Skin of body (tissue), 2 donors: Measurements from ENCODE around the gene SIL1. TPM values are rescaled to one million over a fixed set of nuclear protein-coding genes. Genes with fewer than 3 reads are reported as not detected.
A peak's percentile ranks its signal among the peaks of the same experiment; 100 is the strongest.
"Not testable (repeated sequence)": the region's sequence is repeated elsewhere in the genome, so short reads cannot be mapped to it uniquely, and the experiment has no call there.

Experiments
- DNase-seq: peaks from one replicate; lab custom pipeline; 2025; lab: John Stamatoyannopoulos, UW
- total RNA-seq: library from RNA; depleted of rRNA; stranded (reverse); fragments of >200 nt; gene quantifications from one replicate; pipeline ENCODE4 v1.2.3, GENCODE V29; 2014

The SIL1 gene
- total RNA-seq, 1 donor from 2014 or later = 29.8 TPM

DNA sequence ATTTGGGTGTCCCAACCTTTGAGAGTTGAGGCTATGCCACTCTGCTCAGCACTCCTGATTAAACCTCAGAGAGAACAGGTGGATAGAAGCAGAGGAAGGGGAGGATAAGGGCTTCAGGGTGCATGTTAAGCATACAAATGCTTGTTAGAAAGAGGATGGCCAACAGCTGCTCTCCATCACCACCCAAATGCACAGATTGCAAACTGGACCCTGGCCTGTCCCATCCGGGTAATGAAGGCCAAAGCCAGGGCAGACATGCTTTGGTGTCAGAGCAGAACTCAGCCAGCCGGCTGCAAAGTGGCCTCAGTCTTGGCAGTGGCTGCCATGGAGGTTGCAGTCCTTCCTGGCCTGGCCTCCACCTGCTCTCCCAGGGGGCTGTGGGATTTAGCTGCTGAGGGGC lies 84.3 kb downstream of the SIL1 start:
- DNase-seq = no peak

DNA sequence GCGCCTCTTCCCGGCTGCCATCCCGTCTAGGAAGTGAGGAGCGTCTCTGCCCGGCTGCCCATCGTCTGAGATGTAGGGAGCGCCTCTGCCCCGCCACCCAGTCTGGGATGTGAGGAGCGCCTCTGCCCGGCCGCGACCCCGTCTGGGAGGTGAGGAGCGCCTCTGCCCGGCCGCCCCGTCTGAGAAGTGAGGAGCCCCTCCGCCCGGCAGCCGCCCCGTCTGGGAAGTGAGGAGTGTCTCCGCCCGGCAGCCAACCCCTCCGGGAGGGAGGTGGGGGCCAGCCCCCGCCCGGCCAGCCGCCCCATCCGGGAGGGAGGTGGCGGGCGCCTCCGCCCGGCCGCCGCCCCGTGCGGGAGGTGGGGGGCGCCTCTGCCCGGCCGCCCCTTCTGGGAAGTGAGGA lies 85.8 kb downstream of the SIL1 start:
- DNase-seq = not testable (repeated sequence)

DNA sequence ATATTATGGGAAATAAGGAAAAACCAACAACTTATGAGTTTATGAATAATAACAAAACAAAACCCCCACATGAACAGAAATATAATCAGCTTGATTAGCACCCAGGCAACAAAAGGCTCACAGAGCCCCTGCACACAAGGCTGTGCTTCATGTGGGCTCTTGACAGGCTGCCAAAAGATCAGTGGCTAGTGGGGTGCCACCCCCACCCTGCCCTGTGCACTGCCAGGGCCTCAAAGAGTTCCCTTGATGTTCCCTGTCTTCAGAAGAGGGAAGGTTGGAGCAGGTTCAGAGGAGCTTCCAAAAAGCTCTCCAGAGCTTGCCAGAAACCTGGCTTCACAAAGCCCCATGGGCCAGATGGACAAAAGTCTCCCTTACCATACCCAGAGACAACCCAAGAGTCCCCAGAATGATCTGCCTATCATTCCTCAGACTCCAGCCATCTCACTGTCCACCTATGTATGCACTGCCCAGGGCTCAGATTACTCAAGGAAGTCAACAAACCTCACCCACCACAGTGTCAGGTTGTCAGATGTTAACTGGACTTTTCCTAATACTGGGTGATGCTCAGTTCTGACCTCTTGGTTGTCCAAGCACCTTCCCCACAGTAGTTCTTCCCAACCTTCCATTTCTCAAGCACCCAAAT lies 87.5 kb downstream of the SIL1 start:
- DNase-seq = no peak

GRCh38 chr5:139108063-139108824 lies 89.9 kb downstream of the SIL1 start:
- peak; percentile 56 for DNase-seq

DNA sequence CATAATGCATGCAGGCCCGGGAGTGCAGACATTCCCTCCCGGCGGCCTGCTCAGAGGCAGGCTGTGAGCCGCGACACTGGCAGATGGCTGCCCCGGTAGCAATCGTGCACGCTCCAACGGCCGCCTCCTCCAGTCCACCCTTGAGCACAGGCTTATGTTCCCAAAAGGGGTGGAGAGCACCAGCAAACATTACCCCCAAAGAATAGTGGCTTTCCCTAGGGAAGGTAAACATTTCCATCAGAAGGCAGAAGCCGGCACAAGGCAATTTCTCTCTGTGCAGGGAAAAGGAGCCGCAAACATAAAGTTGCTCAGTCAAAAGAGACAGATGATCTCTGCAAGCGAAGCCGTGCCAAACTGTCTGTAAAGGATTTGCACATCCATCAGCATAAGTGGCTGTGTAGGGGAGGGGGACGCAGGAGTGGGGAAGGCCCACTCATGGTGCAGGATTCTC lies 92.5 kb downstream of the SIL1 start:
- DNase-seq = peak; percentile 24

- DNase-seq = peak; percentile 59
These were observed 93.4 kb downstream of the SIL1 start for GRCh38 chr5:139104577-139105276.

- DNase-seq = no peak
These were observed 94.4 kb downstream of the SIL1 start for GRCh38 chr5:139103762-139104161.

- DNase-seq = no peak
These were observed 97.3 kb downstream of the SIL1 start for GRCh38 chr5:139100825-139101224.

DNA sequence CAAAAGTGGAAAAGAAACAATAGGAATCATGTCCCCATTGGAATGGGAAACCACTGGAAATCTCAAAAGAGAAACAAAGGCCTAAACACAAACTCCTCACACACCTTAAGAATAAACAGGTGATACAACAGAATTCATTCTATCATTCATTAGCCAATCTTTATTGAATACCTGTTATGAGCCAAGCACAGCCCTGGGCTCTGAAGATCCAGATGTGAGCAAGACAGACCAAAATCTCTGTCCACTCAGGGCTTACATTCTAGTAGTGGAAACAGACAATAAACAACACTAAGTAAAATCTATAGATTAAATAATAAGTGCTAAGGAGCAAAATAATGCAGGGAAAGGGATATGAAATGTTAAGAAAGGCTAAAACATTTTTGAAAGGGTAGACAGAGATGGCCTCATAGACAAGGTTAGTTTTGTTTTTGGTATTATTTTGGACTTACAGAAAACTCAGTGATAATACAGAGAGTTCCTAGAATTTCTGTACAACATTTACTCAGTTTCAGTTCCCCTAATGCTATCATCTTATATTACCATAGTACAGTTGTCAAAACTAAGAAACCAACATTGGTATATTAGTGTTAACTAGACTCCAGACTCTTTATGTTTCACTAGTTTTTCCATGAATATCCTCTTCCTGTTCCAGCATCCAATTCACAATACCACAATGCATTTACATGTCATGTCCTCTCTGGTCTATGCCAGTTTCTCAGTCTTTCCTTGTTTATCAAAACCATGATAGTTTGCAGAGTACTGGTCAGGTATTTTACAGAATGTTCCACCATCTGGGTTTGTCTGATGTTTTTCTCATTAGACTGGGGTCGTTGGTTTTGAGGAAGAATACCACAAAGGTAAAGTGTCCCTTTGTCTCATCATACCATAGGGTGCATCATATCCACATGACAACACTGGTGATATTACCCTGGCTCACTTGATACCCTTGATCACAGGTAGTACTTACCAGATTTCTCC lies 103.7 kb downstream of the SIL1 start:
- DNase-seq = no peak

DNA sequence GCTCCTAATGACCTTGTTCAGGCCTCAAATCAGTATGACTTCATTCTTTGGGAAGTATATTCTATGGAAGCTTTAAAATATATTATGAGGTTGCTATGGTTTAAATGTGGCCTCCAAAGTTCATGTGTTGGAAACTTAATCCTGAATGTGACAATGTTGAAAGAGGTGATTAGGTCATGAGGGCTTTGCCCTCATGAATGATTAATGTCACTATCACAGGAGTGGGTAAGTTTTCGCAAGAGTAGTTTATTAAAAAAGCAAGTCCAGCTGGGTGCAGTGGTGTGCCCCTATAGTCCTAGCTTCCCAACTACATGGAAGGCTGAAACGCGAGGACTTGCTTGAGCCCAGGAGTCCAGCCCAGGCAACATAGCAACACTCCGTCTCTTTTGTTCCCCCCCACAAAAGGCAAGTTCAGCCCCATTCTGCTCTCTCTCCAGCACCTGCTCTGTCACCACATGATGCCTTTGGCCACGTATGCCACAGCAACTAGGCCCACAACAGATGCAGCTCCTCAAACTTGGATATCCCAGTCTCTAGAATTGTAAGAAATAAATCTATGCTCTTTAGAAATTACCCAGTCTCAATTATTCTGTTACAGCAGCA lies 105.3 kb downstream of the SIL1 start:
- DNase-seq = no peak

DNA sequence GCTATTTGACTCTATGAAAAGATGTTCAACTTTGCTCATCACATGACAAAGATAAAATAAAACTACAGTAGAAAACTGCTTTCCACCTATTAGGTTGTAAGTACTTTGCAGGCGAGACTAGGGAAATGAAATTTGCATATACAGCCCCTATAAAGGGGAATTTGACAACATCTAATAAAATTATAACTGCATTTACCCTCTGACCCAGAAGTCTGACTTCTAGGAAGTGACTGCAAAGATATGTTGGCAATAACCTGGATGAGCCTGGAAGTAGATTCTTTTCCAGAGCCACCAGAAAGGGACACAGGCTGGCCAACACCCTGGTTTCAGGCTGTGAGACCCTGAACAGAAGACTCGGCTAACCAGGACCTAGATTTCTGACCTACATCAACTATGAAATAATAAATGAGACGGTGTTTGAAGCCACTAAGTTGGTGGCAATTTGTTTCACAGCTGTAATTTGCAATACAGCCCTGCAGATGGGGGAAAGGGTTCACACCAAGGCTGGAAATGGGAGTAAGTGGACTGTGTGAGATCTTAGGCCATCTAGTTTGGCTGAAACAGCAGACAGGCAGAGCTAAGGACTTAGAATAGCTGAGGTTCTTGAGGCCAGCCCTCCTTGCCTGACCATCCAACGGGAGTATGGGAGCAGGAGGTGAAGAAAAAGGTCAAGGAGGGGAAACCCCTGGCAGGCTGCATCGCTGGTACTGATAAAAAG lies 106.6 kb downstream of the SIL1 start:
- no peak for DNase-seq

DNA sequence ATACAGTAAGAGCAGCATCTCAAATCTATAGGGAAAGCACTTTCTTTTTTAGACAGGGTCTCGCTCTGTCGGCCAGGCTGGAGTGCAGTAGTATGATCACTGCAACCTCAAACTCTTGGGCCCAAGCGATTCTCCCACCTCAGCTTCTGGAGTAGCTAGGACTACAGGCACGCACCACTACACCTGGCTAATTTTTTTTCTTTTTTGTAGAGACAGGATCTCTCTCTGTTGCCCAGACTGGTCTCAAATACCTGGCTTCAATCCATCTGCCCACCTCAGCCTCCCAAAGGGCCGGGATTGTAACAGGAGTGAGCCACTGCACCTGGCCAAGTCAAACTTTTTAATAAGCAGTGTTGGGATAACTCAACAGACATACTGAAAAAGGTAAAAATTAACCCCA lies 107.6 kb downstream of the SIL1 start:
- no peak for DNase-seq

DNA sequence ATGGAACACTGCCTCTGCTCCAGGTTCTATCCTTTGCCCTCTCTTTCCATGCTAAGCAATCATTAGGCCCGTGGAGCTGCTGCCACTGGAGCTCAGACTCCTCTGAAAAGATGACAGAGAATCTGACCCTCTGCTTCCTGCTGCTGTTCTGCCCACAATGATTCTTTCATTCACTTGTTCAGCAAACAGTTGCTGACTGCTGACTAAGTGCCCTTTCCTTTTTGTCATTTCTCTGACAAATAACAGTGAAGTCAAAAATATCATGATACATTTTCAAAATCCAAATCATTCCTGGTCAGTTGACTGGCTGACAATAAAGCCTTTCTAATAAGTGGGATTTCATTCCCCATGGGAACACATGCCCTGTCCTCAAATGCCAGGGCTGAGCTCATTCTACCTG lies 110.1 kb downstream of the SIL1 start:
- DNase-seq = no peak

- no peak for DNase-seq
These were observed 115.2 kb downstream of the SIL1 start for GRCh38 chr5:139082813-139083498.

GRCh38 chr5:139079991-139080610 lies 118.1 kb downstream of the SIL1 start:
- no peak for DNase-seq

DNA sequence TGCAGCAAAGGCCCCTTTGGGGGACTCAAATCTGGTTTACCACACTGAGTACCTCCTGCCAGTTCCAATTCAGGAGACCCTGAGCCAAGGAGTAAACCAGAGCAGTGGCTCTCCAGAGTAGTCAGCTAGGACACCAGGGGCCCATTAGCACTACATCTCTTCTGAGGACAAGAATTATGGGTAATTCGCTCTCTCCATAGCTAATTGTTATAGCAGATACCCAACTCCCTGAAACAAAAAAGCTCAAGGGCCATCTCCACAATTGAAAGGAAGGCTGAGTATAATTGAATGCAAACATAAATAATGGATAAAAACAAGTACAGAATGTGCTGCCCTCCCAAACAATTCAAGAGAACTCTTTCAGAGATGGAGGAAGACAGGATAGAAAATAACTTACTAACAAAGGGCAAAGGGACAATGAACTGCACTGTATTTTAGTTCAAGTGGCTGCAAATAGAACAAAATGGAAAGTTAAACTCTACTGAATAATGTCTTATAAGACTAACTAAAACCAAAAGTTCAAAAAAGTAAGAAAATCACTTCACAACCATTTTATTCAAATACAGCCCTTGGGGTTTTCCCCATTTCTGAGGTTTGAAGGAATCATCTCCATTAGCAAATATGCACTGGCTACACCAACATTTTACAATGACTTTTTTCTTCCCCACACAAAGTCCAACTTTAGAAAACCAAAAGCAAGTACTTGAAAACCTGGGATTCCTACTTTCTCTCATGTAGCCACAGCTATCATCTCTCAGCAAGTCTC lies 118.8 kb downstream of the SIL1 start:
- DNase-seq = no peak

DNA sequence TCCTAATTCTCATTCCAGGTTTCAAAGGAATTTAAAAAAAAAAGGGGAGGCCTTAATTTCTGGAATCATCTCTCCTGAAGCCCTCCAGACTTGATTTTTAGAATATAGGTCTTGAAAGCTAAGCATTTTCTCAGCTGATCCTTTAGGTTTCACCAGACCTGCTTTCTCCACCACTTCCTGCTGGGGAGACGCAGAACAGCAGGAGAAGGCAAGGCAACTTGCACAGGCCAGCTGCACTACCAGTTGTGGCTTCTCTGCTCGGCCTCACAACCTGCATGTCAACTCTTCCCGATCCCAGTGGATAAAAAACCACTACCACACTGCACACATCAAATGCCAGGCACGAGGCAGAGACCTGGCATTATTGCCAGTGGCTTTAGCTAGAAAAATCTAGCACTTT lies 119.8 kb downstream of the SIL1 start:
- no peak for DNase-seq

- DNase-seq = no peak
These were observed 120.3 kb downstream of the SIL1 start for GRCh38 chr5:139077899-139078298.
